OCI-LY7 (cell line): ENCODE results near the gene ERN1.
A peak's percentile ranks its signal among the peaks of the same experiment; 100 is the strongest.

Experiments used
- CTCF ChIP-seq: fragments of 200-600 bp; sonication (generic); conservative IDR thresholded peaks from 2 replicates; pipeline ENCODE4 v1.5.1; 2014; ENCODE audit warnings: mild to moderate bottlenecking, antibody characterized with exemption, low read length, moderate library complexity, mixed read lengths
- EZH2phosphoT487 ChIP-seq: fragments of 200-600 bp; sonication (generic); IDR thresholded peaks from 2 replicates; pipeline ENCODE4 v1.6.1; 2018; ENCODE audit warnings: low read depth, borderline replicate concordance, mild to moderate bottlenecking, mixed run types, antibody characterized with exemption, low read length, moderate library complexity, mixed read lengths

DNA sequence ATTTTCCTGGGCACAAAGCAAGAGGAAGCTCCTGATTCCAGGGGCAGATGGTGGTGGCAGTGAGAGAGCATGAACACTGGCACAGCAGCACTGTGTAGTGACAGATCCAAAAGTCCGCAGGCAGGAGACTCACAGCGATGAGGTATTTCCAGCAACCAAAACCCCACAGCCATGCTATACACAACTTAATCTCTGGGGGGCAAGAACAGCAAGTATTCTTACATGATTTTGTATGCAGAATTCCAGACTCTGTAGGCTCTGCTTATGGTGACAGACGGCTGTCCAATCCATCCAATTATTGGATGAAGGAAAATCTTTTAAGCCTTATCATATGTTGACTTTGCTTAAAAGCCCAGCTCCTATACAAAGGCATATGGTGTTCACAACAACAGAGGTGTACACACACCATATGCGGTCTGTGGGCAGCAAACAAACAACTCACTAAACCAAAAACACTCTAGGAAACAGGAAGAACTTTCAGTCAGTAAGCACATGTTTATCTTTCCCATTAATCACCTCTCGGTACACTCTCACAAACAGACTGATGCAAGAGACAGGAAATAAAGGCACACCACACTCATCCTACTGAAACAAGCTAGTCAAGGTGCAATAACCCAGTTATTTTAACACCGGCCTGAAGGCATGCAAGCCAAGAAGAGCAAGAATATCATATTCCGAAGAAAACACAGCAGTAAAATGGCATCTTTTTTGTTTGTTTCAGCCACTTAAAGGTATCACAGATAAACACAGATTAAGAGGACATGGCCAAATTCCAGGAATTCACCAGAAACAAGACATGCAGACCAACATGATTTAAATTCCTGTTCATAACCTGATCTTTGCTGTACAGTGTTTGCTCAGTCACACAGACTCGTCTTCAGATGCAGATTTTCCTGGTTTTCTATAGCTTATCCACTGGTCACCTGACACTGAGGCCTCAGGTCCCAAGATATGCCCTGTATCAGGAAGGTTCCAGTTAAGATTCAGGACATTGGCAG lies 47.8 kb downstream of the ERN1 start:
- peak; percentile 18; the same call in 1 of the 2 replicates for TF ChIP-seq CTCF
- no peak for TF ChIP-seq EZH2phosphoT487
